ENCODE measurements around the gene FGGY.

Gene FGGY

DNA sequence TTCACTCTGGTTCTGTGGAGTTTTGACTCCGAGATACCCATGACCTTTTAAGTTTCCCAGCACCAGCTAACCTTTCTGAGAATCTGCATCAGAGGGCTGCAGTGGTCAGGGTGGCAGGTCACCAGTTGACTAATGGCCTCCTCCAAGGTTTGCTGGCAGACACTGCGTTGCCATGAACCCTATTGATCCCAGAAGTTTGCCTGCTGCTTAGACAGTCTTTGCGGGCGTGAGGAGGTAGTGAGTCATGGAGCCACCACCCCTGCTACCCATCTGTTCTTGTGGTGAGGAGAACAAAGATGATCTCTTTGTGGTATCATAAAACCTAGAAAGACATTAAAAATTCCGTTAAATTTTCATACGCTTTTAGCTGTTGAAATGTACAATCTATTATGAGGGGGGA is 180.4 kb downstream of the FGGY start:
- peak; percentile 53 for DNase-seq (ENCODE audit: low read depth)
- TF ChIP-seq, protein P1, sequence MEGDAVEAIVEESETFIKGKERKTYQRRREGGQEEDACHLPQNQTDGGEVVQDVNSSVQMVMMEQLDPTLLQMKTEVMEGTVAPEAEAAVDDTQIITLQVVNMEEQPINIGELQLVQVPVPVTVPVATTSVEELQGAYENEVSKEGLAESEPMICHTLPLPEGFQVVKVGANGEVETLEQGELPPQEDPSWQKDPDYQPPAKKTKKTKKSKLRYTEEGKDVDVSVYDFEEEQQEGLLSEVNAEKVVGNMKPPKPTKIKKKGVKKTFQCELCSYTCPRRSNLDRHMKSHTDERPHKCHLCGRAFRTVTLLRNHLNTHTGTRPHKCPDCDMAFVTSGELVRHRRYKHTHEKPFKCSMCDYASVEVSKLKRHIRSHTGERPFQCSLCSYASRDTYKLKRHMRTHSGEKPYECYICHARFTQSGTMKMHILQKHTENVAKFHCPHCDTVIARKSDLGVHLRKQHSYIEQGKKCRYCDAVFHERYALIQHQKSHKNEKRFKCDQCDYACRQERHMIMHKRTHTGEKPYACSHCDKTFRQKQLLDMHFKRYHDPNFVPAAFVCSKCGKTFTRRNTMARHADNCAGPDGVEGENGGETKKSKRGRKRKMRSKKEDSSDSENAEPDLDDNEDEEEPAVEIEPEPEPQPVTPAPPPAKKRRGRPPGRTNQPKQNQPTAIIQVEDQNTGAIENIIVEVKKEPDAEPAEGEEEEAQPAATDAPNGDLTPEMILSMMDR (IDR thresholded peaks at IDR 0.05; ENCODE audit: control insufficient read depth, insufficient read depth, low read depth, low read length, missing control alignments): no peak
- H3K4me3 ChIP-seq (ENCODE audit: control insufficient read depth, low read depth, low read length): no peak overlapping the region

DNA sequence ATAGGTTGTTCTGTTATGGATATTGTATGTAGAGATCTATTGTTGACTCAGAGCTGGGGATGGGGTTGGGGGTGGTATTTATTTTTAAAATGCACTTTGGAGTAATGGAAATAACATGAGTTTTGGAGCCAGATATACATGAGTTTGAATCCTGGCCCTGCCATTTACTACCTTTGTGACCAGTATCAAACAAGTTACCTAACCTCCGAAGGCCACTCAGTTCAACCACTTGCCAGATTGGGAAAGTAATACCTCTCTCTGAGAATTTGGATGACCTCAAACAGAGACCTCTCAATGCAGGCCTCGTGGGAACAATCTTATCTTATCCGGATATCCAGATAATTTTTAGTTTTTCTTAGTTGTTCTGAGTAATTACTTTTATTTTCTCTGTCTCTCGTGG is 181.0 kb downstream of the FGGY start:
- no peak overlapping the region for H3K4me3 ChIP-seq (ENCODE audit: control insufficient read depth, low read depth, low read length)
- TF ChIP-seq, protein P1 (IDR thresholded peaks at IDR 0.05; ENCODE audit: control insufficient read depth, insufficient read depth, low read depth, low read length, missing control alignments): no peak
- DNase-seq (ENCODE audit: low read depth): no peak

DNA sequence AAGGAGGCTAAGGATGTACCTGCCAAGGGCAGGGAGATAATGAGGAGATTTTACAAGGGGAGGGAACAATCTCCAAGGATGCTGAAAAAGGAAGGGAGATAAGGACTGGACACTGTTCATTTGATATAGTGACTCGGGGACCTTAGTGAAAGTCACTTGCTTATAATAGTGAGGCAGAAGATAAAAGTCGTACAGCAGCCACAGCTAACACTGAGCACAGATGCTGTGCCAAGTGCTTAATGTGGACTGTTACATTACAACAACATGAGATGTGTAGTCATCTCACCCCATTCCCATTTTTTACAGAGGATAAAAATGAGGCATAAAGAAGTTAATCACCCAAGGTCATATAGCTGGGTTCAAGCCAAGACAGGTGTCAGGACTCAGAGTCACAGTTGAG is 181.9 kb downstream of the FGGY start:
- no peak overlapping the region for H3K4me3 ChIP-seq (ENCODE audit: control insufficient read depth, low read depth, low read length)
- no peak for DNase-seq (ENCODE audit: low read depth)
- TF ChIP-seq, protein P1 (IDR thresholded peaks at IDR 0.05; ENCODE audit: control insufficient read depth, insufficient read depth, low read depth, low read length, missing control alignments): no peak

DNA sequence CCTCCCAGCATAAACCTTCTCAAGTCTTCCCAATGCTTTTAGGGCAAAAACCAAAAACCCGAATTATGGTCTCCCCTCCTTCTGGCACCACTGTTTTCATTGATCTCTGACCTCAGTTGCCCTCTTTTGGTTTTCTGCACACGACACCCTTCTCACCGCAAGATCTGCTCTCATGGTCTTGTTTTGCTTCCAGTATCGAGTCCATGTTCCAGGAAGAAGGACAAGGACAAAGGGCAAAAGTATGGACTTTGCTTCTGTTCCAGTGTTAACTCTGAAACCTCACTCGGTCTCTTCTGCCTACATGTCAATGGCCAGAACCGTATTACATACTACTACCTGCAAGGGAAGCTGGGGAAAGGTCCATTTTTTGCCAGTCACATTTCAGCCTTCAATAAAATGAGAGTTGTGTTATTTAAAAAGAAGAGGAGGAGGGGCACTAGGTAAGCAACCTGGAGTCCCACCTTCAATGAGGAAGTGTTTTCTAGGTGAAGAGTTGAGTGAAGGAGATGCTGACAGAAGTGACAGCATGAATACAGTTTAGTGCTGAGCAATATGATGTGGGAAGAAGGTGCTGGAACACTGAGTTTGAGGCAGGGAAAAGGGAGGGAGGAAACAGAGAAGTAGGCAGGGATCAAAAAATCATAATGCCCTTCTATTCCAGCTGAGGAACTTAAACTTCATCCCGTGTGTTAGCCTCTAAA is 183.4 kb downstream of the FGGY start:
- TF ChIP-seq, protein P1 (IDR thresholded peaks at IDR 0.05; ENCODE audit: control insufficient read depth, insufficient read depth, low read depth, low read length, missing control alignments): no peak
- no peak for DNase-seq (ENCODE audit: low read depth)

DNA sequence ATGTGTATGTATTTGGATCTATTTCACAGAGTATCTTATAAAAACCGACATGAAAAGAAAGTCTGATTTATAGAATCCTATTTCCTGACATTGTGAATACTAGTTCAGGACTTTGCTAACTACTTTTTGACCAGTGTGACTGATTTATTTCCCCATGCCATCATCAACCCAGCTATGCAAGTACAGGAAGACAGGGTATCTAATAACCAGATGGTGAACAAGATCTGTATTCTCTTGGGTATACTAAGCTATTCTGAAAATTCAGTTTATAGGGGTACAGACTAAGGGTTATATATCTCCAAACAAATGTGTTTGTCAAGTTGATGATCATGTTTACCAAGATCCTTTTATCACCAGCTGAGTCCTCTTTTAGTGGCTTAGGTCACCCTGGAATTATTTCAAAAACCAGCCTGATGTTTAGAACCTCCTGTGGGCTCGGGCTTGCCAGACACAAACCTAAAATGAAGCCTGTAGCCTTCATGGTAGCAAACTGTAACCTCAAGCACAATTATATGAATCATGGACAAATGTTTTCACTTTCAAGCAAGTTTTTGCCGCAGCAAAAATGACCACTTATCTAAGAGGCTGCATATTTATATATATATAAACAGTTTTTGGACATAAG is 185.1 kb downstream of the FGGY start:
- DNase-seq (ENCODE audit: low read depth): no peak
- TF ChIP-seq, protein P1 (IDR thresholded peaks at IDR 0.05; ENCODE audit: control insufficient read depth, insufficient read depth, low read depth, low read length, missing control alignments): no peak
- H3K4me3 ChIP-seq (ENCODE audit: control insufficient read depth, low read depth, low read length): no peak overlapping the region

More for the DNA sequence above, 183.4 kb downstream of the FGGY start:
- H3K4me3 ChIP-seq (ENCODE audit: control insufficient read depth, low read depth, low read length): no peak overlapping the region

DNA sequence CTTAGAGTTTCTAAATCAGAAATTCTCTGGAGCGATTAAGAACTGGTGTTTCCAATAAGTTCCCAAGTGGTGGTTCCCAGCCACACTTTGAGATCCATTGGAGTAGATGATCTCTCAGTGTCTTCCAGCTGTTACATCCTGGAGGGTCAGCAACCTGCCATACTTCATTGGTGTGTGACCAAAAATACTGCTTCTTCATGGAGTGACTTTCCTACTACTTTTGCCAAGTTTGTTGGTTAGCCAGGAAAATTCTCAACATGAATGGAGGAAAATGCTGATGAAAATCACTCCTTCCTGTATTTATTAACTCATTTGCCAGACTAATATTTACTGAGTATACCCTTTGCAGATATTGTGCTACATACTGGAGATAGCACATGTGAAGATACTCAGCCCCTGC is 186.1 kb downstream of the FGGY start:
- TF ChIP-seq, protein P1 (IDR thresholded peaks at IDR 0.05; ENCODE audit: control insufficient read depth, insufficient read depth, low read depth, low read length, missing control alignments): no peak
- H3K4me3 ChIP-seq (ENCODE audit: control insufficient read depth, low read depth, low read length): no peak overlapping the region
- no peak for DNase-seq (ENCODE audit: low read depth)
